Loucy (cell line): Measurements from ENCODE around the gene MAP3K5.

Experiments used
- EZH2phosphoT487 ChIP-seq: fragments of 200-600 bp; IDR thresholded peaks from 2 replicates; pipeline ENCODE4 v1.6.1; 2018; ENCODE audit warnings: antibody characterized with exemption, mild to moderate bottlenecking, moderate library complexity, borderline replicate concordance
- TF ChIP-seq, protein P1 (sequence below): fragments of 200-600 bp; sonication (generic); conservative IDR thresholded peaks from 2 replicates; pipeline ENCODE4 v1.5.1; 2014; ENCODE audit warnings: mild to moderate bottlenecking, antibody characterized with exemption, low read length

- TF ChIP-seq, protein P1, sequence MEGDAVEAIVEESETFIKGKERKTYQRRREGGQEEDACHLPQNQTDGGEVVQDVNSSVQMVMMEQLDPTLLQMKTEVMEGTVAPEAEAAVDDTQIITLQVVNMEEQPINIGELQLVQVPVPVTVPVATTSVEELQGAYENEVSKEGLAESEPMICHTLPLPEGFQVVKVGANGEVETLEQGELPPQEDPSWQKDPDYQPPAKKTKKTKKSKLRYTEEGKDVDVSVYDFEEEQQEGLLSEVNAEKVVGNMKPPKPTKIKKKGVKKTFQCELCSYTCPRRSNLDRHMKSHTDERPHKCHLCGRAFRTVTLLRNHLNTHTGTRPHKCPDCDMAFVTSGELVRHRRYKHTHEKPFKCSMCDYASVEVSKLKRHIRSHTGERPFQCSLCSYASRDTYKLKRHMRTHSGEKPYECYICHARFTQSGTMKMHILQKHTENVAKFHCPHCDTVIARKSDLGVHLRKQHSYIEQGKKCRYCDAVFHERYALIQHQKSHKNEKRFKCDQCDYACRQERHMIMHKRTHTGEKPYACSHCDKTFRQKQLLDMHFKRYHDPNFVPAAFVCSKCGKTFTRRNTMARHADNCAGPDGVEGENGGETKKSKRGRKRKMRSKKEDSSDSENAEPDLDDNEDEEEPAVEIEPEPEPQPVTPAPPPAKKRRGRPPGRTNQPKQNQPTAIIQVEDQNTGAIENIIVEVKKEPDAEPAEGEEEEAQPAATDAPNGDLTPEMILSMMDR: no peak
- TF ChIP-seq EZH2phosphoT487: no peak
Observed at GRCh38 chr6:136625293-136625692, 167.0 kb downstream of the MAP3K5 start.
